Measurements from ENCODE around the gene ZNF644.

DNA sequence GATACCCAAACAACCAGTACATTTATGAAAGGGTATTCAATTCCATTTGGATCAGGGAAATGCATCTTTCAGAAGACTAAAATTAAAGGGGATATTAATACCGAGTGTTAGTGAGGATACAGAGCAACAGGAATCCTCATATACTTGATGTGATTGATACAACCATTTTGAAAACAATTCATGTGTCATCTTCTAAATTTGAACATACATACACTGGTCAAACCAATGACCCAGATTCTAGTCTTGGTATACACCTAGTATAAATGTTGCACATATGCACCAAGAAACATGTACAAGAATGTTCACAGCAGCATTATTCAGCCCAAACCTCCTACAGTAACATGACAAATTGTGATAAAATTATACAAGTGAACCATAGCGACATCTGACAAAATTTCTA lies 58.6 kb downstream of the ZNF644 start:
- TF ChIP-seq, protein P1, sequence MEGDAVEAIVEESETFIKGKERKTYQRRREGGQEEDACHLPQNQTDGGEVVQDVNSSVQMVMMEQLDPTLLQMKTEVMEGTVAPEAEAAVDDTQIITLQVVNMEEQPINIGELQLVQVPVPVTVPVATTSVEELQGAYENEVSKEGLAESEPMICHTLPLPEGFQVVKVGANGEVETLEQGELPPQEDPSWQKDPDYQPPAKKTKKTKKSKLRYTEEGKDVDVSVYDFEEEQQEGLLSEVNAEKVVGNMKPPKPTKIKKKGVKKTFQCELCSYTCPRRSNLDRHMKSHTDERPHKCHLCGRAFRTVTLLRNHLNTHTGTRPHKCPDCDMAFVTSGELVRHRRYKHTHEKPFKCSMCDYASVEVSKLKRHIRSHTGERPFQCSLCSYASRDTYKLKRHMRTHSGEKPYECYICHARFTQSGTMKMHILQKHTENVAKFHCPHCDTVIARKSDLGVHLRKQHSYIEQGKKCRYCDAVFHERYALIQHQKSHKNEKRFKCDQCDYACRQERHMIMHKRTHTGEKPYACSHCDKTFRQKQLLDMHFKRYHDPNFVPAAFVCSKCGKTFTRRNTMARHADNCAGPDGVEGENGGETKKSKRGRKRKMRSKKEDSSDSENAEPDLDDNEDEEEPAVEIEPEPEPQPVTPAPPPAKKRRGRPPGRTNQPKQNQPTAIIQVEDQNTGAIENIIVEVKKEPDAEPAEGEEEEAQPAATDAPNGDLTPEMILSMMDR (IDR thresholded peaks at IDR 0.05): no peak
- no peak for TF ChIP-seq EP300 (IDR thresholded peaks at IDR 0.05)

All from suprapubic skin (tissue), 3 donors.